PC-3 (cell line): ENCODE results near the gene COL4A3. TPM values are rescaled to one million over a fixed set of nuclear protein-coding genes. Genes with fewer than 3 reads are reported as not detected.
A peak's percentile ranks its signal among the peaks of the same experiment; 100 is the strongest.

Experiments
- ATAC-seq: fragments of 200-7000 bp; cut with Tn5 transposase; 2 replicates; pipeline ENCODE4 v1.9.1; 2020; ENCODE audit warnings: mild to moderate bottlenecking, moderate library complexity
- BruUV-seq: library from RNA; stranded (reverse); fragments of 400-500 nt; replicated peaks from 2 replicates; lab custom pipeline; 2021; lab: Mats Ljungman, UMichigan
- CTCF ChIA-PET: fragments of 300-600 bp; sonication (Branson Sonifier 250); formaldehyde crosslinking; loops from one replicate; lab custom pipeline; 2022; ENCODE audit warnings: antibody characterized with exemption; lab: Charles Lee
- POLR2A ChIA-PET: fragments of 300-600 bp; sonication (Branson Sonifier 250); formaldehyde crosslinking; loops from one replicate; lab custom pipeline; 2022; ENCODE audit warnings: antibody characterized with exemption; ENCODE audit not compliant: unreplicated experiment; lab: Charles Lee
- DNase-seq: peaks from one replicate; pipeline ENCODE4 v3.0.0-alpha.2; 2015
- H2AFZ ChIP-seq: fragments of 300-600 bp; sonication (generic); 2 replicates; pipeline ENCODE4 v1.6.0; 2016; ENCODE audit warnings: antibody characterized with exemption, low read length
- H3F3A ChIP-seq: fragments of 300-600 bp; sonication (generic); one replicate; pipeline ENCODE4 v1.6.0; 2017; ENCODE audit warnings: antibody characterized with exemption, low read length, control low read depth, mild to moderate bottlenecking; ENCODE audit not compliant: unreplicated experiment
- H3K27ac ChIP-seq: fragments of 300-600 bp; sonication (generic); 2 replicates; pipeline ENCODE4 v1.5.1; 2016; ENCODE audit warnings: mild to moderate bottlenecking, low read length
- H3K27me3 ChIP-seq: fragments of 300-600 bp; sonication (generic); 2 replicates; pipeline ENCODE4 v1.6.1; 2016; ENCODE audit warnings: low read length, mixed read lengths
- H3K36me3 ChIP-seq: fragments of 300-600 bp; sonication (generic); 2 replicates; pipeline ENCODE4 v1.6.1; 2016; ENCODE audit warnings: low read depth, mixed run types, low read length, mixed read lengths
- H3K4me1 ChIP-seq: fragments of 300-600 bp; sonication (generic); 2 replicates; pipeline ENCODE4 v1.5.1; 2016; ENCODE audit warnings: low read length; ENCODE audit not compliant: insufficient read depth
- H3K4me2 ChIP-seq: fragments of 300-600 bp; sonication (generic); 2 replicates; pipeline ENCODE4 v1.6.0; 2016; ENCODE audit warnings: low read length
- H3K4me3 ChIP-seq: fragments of 300-600 bp; sonication (generic); 2 replicates; pipeline ENCODE4 v1.5.1; 2016; ENCODE audit warnings: mild to moderate bottlenecking, low read length, mixed read lengths
- H3K79me2 ChIP-seq: fragments of 300-600 bp; sonication (generic); 2 replicates; pipeline ENCODE4 v1.6.1; 2017; ENCODE audit warnings: low read length, mixed read lengths
- H3K9ac ChIP-seq: fragments of 300-600 bp; sonication (generic); 2 replicates; pipeline ENCODE4 v1.6.0; 2016; ENCODE audit warnings: mild to moderate bottlenecking, low read length
- H3K9me2 ChIP-seq: fragments of 300-600 bp; sonication (generic); replicated peaks from 2 replicates; pipeline ENCODE4 v1.6.1; 2016; ENCODE audit warnings: mixed run types, low read length, mixed read lengths
- H3K9me3 ChIP-seq: fragments of 300-600 bp; sonication (generic); 2 replicates; pipeline ENCODE4 v1.6.1; 2016; ENCODE audit warnings: low read length, mixed read lengths
- H4K20me1 ChIP-seq: fragments of 300-600 bp; sonication (generic); 2 replicates; pipeline ENCODE4 v1.6.1; 2016; ENCODE audit warnings: low read length, mixed read lengths
- CTCF ChIP-seq: fragments of 300-600 bp; sonication (generic); conservative IDR thresholded peaks from 2 replicates; pipeline ENCODE4 v1.5.1; 2017; ENCODE audit warnings: antibody characterized with exemption, low read depth, mild to moderate bottlenecking, low read length
- EZH2 ChIP-seq: fragments of 300-600 bp; sonication (generic); IDR thresholded peaks from one replicate; pipeline ENCODE4 v1.6.1; 2017; ENCODE audit warnings: antibody characterized with exemption, mild to moderate bottlenecking, low read length; ENCODE audit not compliant: unreplicated experiment
- EZH2phosphoT487 ChIP-seq: fragments of 300-600 bp; sonication (generic); IDR thresholded peaks from 2 replicates; pipeline ENCODE4 v1.6.1; 2018; ENCODE audit warnings: mild to moderate bottlenecking, antibody characterized with exemption, low read length, borderline replicate concordance
- intact Hi-C: fragments of 100-400 bp; cut with micrococcal nuclease; formaldehyde crosslinking; loops from 2 replicates; pipeline ENCODE4 v1.9.0; 2023
- total RNA-seq: library from RNA; depleted of rRNA; stranded (reverse); fragments of >200 nt; gene quantifications from 2 replicates; pipeline ENCODE4 v1.2.3, GENCODE V29; 2014

Gene COL4A3
- total RNA-seq, 1 experiment from 2014 or later = 0.73 TPM

- Histone ChIP-seq H3F3A (no peaks in the 10 kb centered on the region), H3K4me1 (no peaks in the 10 kb centered on the region), H4K20me1 (no peaks in the 10 kb centered on the region), H3K9ac (no peak overlapping the region), H3K27me3 (no peaks in the 10 kb centered on the region), H3K36me3 (no peaks in the 10 kb centered on the region), H3K27ac (no peak overlapping the region), H3K4me2 (no peak overlapping the region), H3K4me3 (no peak overlapping the region), H2AFZ (no peak overlapping the region), H3K9me3 (no peaks in the 10 kb centered on the region), H3K79me2 (no peaks in the 10 kb centered on the region), H3K9me2 (no peaks in the 10 kb centered on the region)
- CTCF ChIA-PET = no interaction called here
- intact Hi-C loops = no loop called here
- DNase-seq = no peak
- TF ChIP-seq EZH2phosphoT487 (no peak), CTCF (no peak), EZH2 (no peak)
- POLR2A ChIA-PET = no interaction called here
- ATAC-seq = no peak
- BruUV-seq = no TSS peak
Observed at GRCh38 chr2:227301523-227301922, 137.1 kb downstream of the COL4A3 start.

GRCh38 chr2:227308784-227309183, 144.4 kb downstream of the COL4A3 start:
- Histone ChIP-seq H3K4me2 (no peak overlapping the region), H3K27me3 (no peaks in the 10 kb centered on the region), H3K79me2 (no peaks in the 10 kb centered on the region), H3F3A (no peaks in the 10 kb centered on the region), H2AFZ (no peak overlapping the region), H3K9me3 (no peaks in the 10 kb centered on the region), H4K20me1 (no peaks in the 10 kb centered on the region), H3K9ac (no peak overlapping the region), H3K9me2 (no peaks in the 10 kb centered on the region), H3K27ac (no peak overlapping the region), H3K36me3 (no peaks in the 10 kb centered on the region), H3K4me3 (no peak overlapping the region), H3K4me1 (peaks cover 12% of the 10 kb centered on the region)
- no TSS peak for BruUV-seq
- POLR2A ChIA-PET = no interaction called here
- TF ChIP-seq CTCF (no peak), EZH2 (no peak), EZH2phosphoT487 (no peak)
- ATAC-seq (no peak), DNase-seq (peak; percentile 35)
- intact Hi-C loops = no loop called here
- CTCF ChIA-PET = no interaction called here

- no peak overlapping the region for H3K4me3 ChIP-seq
- no peaks in the 10 kb centered on the region for H3K27me3 ChIP-seq
- no peaks in the 10 kb centered on the region for H3K79me2 ChIP-seq
- DNase-seq (peak; percentile 75), ATAC-seq (peak; percentile 60)
- ChIA-PET POLR2A (no interaction called here), CTCF (no interaction called here)
- H3K4me2 ChIP-seq = peak overlapping the region; percentile 43; the same call in 1 of the 2 replicates
- H4K20me1 ChIP-seq = no peaks in the 10 kb centered on the region
- no TSS peak for BruUV-seq
- H3K9ac ChIP-seq = no peak overlapping the region
- H3K9me2 ChIP-seq = no peaks in the 10 kb centered on the region
- H3K9me3 ChIP-seq = no peaks in the 10 kb centered on the region
- H3K4me1 ChIP-seq = peaks cover 12% of the 10 kb centered on the region
- H3K36me3 ChIP-seq = no peaks in the 10 kb centered on the region
- no peaks in the 10 kb centered on the region for H3F3A ChIP-seq
- H2AFZ ChIP-seq = no peak overlapping the region
- TF ChIP-seq EZH2phosphoT487 = no peak
- TF ChIP-seq EZH2 = no peak
- no peak for TF ChIP-seq CTCF
- H3K27ac ChIP-seq = no peak overlapping the region
- intact Hi-C loops = no loop called here
Observed at GRCh38 chr2:227310756-227311110, 146.3 kb downstream of the COL4A3 start.
